GM18526 (cell line): ENCODE results near the gene DNAJC16.

ENCODE experiments used
- POLR2A ChIP-seq: IDR thresholded peaks from 3 replicates; pipeline ENCODE4 v1.6.1; 2011; ENCODE audit not compliant: insufficient read length; ENCODE audit errors: extremely low read depth

The DNAJC16 gene

DNA sequence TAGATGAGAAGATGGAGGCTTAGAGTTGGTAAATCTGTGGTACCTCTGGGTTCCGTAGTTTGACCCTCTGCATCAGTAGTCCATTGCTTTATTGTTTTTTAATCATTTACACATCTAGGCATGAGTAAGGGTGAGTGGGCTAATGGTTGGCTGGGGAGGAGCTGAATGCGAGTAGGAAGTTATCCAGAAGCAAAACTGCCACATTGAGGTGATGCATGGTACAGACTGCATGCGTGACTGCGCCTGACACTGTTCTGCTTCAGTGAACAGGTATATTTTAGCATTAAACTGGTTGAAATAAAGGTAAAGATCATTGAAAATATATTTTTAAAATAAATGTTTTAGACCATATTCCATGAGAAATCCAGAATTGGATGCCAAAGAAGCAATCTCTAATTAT, 4.4 kb downstream of the DNAJC16 start:
- no peak for TF ChIP-seq POLR2A

DNA sequence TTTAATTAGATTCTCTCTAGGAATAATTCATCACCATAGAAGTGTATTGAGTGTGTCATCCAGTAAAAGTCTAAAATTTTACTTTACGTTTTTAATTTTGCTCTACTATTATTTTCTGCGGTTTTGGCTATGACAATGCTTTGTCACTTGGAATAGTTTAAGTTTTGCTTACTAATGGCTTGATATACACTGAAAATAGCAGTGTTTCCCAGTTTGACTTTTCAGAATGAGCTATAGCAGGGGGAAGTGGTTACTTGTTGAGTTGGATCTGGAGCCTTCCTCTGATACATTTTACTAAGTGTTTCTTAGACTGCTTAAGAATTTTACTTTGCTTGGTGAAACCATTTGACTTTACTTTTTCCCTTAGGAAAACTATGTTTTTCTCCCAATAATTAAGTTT, 5.0 kb downstream of the DNAJC16 start:
- TF ChIP-seq POLR2A = no peak

GRCh38 chr1:15538771-15539170, 12.1 kb downstream of the DNAJC16 start:
- no peak for TF ChIP-seq POLR2A

GRCh38 chr1:15540186-15540585, 13.5 kb downstream of the DNAJC16 start:
- TF ChIP-seq POLR2A = no peak

DNA sequence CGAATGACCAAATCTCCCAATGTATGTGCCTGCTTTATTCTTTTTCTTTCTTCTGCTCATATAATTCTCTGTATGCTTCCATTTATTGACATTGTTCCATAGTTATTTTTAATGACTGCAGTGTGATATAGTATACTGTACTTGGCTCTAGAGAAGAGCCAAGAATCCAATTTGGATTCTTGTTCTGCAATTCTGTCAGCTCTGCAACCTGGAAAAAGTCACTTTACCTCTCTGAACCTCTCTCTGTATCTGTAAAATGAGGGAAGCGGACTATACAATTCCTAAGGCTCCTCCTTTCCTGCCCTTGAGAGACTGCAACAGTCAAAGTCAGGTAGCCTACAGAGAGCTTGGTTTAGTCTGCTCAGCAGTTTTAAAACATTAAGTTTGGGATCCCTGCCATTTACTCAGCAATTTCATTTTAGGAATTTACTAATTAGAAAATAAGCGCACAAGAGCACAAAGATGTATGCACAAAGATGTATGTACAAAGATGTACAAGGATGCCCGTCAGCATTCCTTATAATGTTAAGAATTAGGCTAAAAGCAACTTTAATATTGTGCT, 14.7 kb downstream of the DNAJC16 start:
- TF ChIP-seq POLR2A = no peak

DNA sequence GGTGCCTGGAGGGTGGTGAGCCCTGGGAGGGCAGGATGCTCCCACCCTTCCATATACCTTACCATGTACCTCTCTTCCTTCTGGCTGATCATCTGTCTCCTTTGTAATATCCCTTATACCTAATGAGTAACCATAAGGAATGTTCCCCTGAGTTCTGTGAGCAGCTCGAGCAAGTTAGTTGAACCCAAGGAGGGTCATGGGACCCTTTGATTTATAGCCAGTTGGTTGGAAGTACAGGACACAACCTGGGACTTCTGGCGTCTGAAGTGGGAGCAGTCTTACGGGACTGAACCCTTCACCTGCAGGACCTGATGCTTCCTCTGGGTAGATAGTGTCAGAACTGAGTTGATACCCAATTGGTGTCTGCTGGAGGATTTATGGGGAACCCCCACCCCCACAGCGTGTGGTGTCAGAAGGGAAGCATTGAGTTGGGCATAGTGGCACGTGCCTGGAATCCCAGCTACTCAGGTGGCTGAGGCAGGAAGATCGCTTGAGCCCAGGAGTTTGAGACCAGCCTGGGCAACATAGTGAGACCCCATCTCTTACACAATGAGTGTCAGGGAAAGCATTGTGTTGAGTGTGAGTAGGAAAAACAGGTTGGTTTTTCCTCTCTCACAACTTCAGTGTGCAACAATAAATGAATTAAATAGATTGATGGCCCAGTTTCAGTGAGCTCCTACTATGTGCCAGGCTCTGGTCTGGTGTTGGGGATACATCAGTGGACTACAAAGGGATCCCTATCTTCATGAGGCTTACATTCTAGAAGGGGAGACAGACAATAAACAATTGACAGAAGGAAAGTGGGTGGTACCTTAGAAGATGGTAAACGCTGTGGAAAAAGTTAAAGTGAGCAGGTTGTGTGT, 16.0 kb downstream of the DNAJC16 start:
- TF ChIP-seq POLR2A = no peak

DNA sequence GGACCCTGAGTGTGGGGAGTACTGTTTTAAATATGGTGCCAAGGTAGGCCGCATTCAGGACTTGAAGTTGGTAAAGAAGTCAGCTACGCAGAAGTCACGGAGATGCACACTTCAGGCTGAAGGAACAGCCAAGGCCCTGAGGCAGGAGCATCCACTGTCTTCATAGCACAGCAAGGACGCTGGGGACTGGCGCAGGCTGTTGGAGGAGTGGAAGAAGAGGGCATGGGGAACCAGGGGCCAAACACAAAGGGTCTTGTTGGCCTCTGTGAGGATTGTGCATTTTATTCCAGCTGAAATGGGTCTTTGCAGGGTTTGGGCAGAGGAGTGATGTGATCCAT, 16.6 kb downstream of the DNAJC16 start:
- TF ChIP-seq POLR2A = no peak

- TF ChIP-seq POLR2A = no peak
Measured at GRCh38 chr1:15543589-15544568, 17.2 kb downstream of the DNAJC16 start.

DNA sequence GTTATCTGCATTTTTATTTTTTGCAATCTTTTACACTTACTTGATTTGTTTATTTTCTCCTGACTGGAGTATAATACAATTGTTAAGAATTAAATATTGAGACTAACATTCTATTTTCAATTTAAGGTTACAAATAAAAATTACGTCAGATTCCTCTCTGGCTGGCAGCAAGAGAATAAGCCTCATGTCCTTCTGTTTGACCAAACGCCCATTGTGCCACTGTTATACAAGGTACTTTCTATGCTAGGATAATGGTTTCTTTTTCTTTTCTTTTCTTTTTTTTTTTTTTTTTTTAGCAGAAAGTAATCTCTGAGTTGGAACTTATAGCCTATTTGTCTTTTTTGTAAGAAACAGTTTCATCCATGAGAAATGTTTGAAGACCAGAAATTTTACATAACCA, 20.0 kb downstream of the DNAJC16 start:
- TF ChIP-seq POLR2A = no peak

DNA sequence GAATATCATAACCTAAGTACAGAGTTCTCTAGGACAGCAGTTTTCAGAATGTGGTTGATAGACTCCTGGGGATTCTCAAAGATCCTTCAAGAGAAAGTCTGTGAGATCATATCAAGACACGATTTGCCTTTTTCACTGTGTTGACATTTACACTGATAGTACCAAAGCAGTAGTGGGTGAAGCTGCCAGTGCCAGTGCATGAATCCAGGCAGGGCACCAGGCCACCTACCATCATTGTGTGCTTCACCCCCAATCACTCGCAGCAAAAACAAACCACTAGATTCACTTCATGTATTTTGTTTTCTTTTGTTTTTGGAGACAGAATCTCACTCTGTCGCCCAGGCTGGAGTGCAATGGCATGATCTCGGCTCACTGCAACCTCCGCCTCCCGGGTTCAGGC, 23.9 kb downstream of the DNAJC16 start:
- TF ChIP-seq POLR2A = no peak

DNA sequence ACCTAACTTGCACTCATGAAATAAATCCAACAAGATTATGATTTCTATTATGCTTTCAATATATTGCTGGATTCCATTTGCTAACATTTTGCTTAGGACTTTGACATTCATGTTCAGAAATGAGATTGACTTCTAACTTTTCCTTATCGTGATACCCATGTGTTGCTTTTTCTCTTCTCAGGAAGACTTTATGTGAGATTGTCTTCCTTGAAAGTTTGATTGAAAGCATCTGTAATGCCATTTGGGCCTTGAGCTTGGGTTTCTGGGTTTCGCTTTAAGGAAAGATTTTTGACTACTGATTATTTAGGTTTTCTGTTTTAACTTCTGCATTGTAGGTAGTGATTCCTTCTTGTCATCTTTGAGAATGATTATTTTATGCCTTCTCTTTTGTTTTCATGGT, 30.4 kb downstream of the DNAJC16 start:
- no peak for TF ChIP-seq POLR2A

GRCh38 chr1:15557594-15557993, 30.9 kb downstream of the DNAJC16 start:
- no peak for TF ChIP-seq POLR2A

GRCh38 chr1:15558516-15558915, 31.9 kb downstream of the DNAJC16 start:
- no peak for TF ChIP-seq POLR2A

DNA sequence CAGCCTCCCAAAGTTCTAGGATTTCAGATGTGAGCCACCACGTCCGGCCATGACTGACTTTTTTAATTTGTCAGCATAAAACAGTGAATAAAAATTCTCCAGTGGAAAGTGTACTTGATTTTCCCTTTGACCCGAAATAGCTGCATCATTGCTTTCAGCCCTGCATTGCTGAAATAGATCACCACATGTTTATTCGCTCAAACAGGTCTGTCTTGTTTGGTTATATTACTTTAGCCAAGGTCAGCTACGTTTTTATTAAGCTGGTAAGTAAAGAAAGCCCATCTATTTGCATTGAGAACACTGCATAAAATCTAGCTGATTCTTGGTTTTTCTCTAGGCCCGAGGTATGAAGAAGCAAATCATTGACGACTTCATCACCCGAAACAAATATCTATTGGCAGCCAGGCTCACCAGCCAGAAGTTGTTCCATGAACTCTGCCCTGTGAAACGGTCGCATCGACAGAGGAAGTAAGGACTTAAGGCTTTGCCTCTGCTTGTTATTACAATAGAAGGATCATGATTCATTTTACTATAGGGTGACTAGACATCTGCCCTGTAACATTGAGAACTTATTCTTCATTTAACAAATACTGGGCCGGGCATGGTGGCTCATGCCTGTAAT, 32.7 kb downstream of the DNAJC16 start:
- TF ChIP-seq POLR2A = no peak

- TF ChIP-seq POLR2A = no peak
Measured at GRCh38 chr1:15568387-15569073, 41.9 kb downstream of the DNAJC16 start.
